ENCODE measurements around the gene NOX3. TPM values are rescaled to one million over a fixed set of nuclear protein-coding genes. Genes with fewer than 3 reads are reported as not detected.

The NOX3 gene
- total and polyA plus RNA-seq, 2 donors (not counting 3 experiments of a cell fraction or from before 2014, with no cell fraction given), result not detected

DNA sequence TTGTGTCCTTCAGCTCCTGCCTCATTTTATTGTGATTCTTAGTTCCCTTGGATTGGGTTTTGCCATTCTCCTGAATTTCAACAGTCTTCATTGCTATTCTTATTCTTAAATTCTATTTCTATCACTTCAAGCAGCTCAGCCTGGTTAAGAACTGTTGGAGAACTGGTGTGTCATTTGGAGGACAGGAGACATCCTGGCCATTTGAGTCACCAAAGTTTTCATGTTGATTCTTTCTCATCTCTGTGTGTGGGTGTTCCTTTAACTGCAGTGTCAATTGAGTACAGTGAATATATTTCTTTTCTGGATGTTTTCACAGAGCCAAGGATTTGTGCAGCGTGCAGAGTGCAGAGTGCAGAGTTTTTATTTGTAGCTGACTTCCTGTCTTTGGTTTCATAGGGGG lies 107.8 kb downstream of the NOX3 start:
- Histone ChIP-seq H3K27me3 (ENCODE audit: control insufficient read depth in 2 of 2, insufficient read depth in 2 of 2, low read length in 2 of 2) (no peaks in the 10 kb centered on the region), H3K9ac (replicated peaks; ENCODE audit: extremely low read depth, insufficient read depth, low read length) (no peak overlapping the region), H3K4me3 (replicated peaks in 1 of 3; ENCODE audit: insufficient read depth in 1 of 3, low read depth in 1 of 3, low read length in 3 of 3) (no peak overlapping the region), H3K9me1 (replicated peaks; ENCODE audit: control insufficient read depth, extremely low read depth, insufficient read depth, low read length) (no peaks in the 10 kb centered on the region), H3K9me3 (replicated peaks; ENCODE audit: control insufficient read depth, insufficient read depth, low read length) (no peaks in the 10 kb centered on the region), H3K79me2 (ENCODE audit: control insufficient read depth, insufficient read depth, low read length) (no peaks in the 10 kb centered on the region), H3K36me3 (ENCODE audit: control insufficient read depth in 2 of 2, extremely low read depth in 1 of 2, insufficient read depth in 2 of 2, low read length in 2 of 2) (no peaks in the 10 kb centered on the region), H3K27ac (ENCODE audit: insufficient read depth, low read depth, low read length) (no peak overlapping the region), H3K4me1 (ENCODE audit: control insufficient read depth, extremely low read depth, insufficient read depth, low read length) (no peaks in the 10 kb centered on the region), H2AFZ (ENCODE audit: low read depth, low read length) (no peak overlapping the region), H4K20me1 (replicated peaks; ENCODE audit: control insufficient read depth, extremely low read depth, insufficient read depth, low read length) (no peaks in the 10 kb centered on the region), H3K4me2 (ENCODE audit: insufficient read depth, low read length) (no peak overlapping the region)
- intact Hi-C loops (cut with micrococcal nuclease), result no loop called here
- CTCF ChIA-PET, result no interaction called here
- no peak for DNase-seq (ENCODE audit: low read depth, low spot score)
- POLR2A ChIA-PET, result no interaction called here
- TF ChIP-seq MAX (IDR thresholded peaks at IDR 0.05; ENCODE audit: insufficient read depth, insufficient read length), result no peak
- TF ChIP-seq POLR2A (IDR thresholded peaks at IDR 0.05; ENCODE audit: low read depth, low read length), result no peak
- TF ChIP-seq, protein P1, sequence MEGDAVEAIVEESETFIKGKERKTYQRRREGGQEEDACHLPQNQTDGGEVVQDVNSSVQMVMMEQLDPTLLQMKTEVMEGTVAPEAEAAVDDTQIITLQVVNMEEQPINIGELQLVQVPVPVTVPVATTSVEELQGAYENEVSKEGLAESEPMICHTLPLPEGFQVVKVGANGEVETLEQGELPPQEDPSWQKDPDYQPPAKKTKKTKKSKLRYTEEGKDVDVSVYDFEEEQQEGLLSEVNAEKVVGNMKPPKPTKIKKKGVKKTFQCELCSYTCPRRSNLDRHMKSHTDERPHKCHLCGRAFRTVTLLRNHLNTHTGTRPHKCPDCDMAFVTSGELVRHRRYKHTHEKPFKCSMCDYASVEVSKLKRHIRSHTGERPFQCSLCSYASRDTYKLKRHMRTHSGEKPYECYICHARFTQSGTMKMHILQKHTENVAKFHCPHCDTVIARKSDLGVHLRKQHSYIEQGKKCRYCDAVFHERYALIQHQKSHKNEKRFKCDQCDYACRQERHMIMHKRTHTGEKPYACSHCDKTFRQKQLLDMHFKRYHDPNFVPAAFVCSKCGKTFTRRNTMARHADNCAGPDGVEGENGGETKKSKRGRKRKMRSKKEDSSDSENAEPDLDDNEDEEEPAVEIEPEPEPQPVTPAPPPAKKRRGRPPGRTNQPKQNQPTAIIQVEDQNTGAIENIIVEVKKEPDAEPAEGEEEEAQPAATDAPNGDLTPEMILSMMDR (IDR thresholded peaks at IDR 0.05; ENCODE audit: extremely low read depth in 1 of 2, insufficient read depth in 1 of 2, low read depth in 1 of 2, low read length in 2 of 2), result no peak
- TF ChIP-seq GATA2 (IDR thresholded peaks at IDR 0.05; ENCODE audit: insufficient read depth, insufficient read length, low read depth, low read length), result no peak
- no peak for TF ChIP-seq POLR2AphosphoS5 (IDR thresholded peaks at IDR 0.05; ENCODE audit: insufficient read depth, low read depth, low read length)
- no peak for TF ChIP-seq FOS (IDR thresholded peaks at IDR 0.05; ENCODE audit: borderline replicate concordance, insufficient read depth, low read length)
- TF ChIP-seq MYC (IDR thresholded peaks at IDR 0.05; ENCODE audit: low read depth, low read length), result no peak
- TF ChIP-seq EZH2 (IDR thresholded peaks at IDR 0.05; ENCODE audit: borderline replicate concordance, low read depth, low read length, severe bottlenecking), result no peak
- no peak for TF ChIP-seq JUN (IDR thresholded peaks at IDR 0.05; ENCODE audit: borderline replicate concordance, insufficient read depth, insufficient read length, low read depth)
- dilution Hi-C loops (cut with MboI; ENCODE audit: extremely low pct_ligation_motif_present, low sequenced_read_pairs), result no loop called here
- no TSS peak for BruUV-seq (replicated peaks)
- FAIRE-seq, result no peak

Measured in endothelial cell of umbilical vein (primary cell).